HG03060 (cell line): ENCODE data around the gene ARHGAP10.
A peak's percentile ranks its signal among the peaks of the same experiment; 100 is the strongest.

Experiments
- ATAC-seq: cut with Tn5 transposase; IDR thresholded peaks from one replicate; pipeline ENCODE4 v1.9.1; 2021; ENCODE audit warnings: low read depth, moderate number of reproducible peaks; ENCODE audit not compliant: unreplicated experiment

The ARHGAP10 gene

GRCh38 chr4:147731580-147732517 is at the start of gene ARHGAP10:
ARHGAP10 (plus strand) TSS chr4:147732088; CDS start chr4:147732302, 214 bp downstream.
- ATAC-seq = peak; percentile 28

GRCh38 chr4:147682755-147683154 is 49.1 kb upstream of the ARHGAP10 start:
- ATAC-seq = no peak

- no peak for ATAC-seq
Measured at GRCh38 chr4:147683188-147683591, 48.7 kb upstream of the ARHGAP10 start.

GRCh38 chr4:147683717-147684700 is 47.9 kb upstream of the ARHGAP10 start, which contains the start of gene PRMT9:
PRMT9 (minus strand) TSS chr4:147684163; CDS start chr4:147683987, 176 bp downstream.
- ATAC-seq = peak; percentile 96

- no peak for ATAC-seq
Measured at GRCh38 chr4:147689067-147689466, 42.8 kb upstream of the ARHGAP10 start.

- no peak for ATAC-seq
Measured at GRCh38 chr4:147691820-147692219, 40.1 kb upstream of the ARHGAP10 start.

GRCh38 chr4:147693218-147693617 is 38.7 kb upstream of the ARHGAP10 start:
- ATAC-seq = no peak

- no peak for ATAC-seq
Measured at GRCh38 chr4:147696866-147697265, 35.0 kb upstream of the ARHGAP10 start.

- peak; percentile 66 for ATAC-seq
Measured at GRCh38 chr4:147704846-147705245, 27.0 kb upstream of the ARHGAP10 start.

- peak; percentile 63 for ATAC-seq
Measured at GRCh38 chr4:147707892-147708672, 23.8 kb upstream of the ARHGAP10 start.

- no peak for ATAC-seq
Measured at GRCh38 chr4:147709999-147710398, 21.9 kb upstream of the ARHGAP10 start.

- ATAC-seq = no peak
Measured at GRCh38 chr4:147714575-147715401, 17.1 kb upstream of the ARHGAP10 start.

GRCh38 chr4:147717878-147718277 is 14.0 kb upstream of the ARHGAP10 start:
- peak; percentile 75 for ATAC-seq

- no peak for ATAC-seq
Measured at GRCh38 chr4:147723326-147723725, 8.6 kb upstream of the ARHGAP10 start.

- ATAC-seq = no peak
Measured at GRCh38 chr4:147724468-147725201, 7.3 kb upstream of the ARHGAP10 start.

GRCh38 chr4:147725673-147726072 is 6.2 kb upstream of the ARHGAP10 start:
- no peak for ATAC-seq

- ATAC-seq = no peak
Measured at GRCh38 chr4:147727476-147728028, 4.3 kb upstream of the ARHGAP10 start.

GRCh38 chr4:147730333-147730732 is 1.6 kb upstream of the ARHGAP10 start:
- ATAC-seq = no peak
